Activated CD8-positive, alpha-beta memory T cell treated with anti-CD3 and anti-CD28 coated beads, Interleukin-2, amount 50 U/mL, for 24 hours (primary cell): ENCODE results near the gene MPHOSPH10.
"Not testable (repeated sequence)": the region's sequence is repeated elsewhere in the genome, so short reads cannot be mapped to it uniquely, and the experiment has no call there.

ENCODE experiments used
- DNase-seq: peaks from one replicate; pipeline ENCODE4 v3.0.0-alpha.2; 2020; ENCODE audit errors: extremely low read depth

The MPHOSPH10 gene

GRCh38 chr2:71173096-71173495 lies 42.7 kb downstream of the MPHOSPH10 start:
- DNase-seq, result no peak

GRCh38 chr2:71174207-71174606 lies 43.8 kb downstream of the MPHOSPH10 start:
- DNase-seq, result no peak

GRCh38 chr2:71178836-71179235 lies 48.4 kb downstream of the MPHOSPH10 start:
- DNase-seq, result not testable (repeated sequence)

- DNase-seq, result no peak
These were observed 50.9 kb downstream of the MPHOSPH10 start for GRCh38 chr2:71181316-71181715.

GRCh38 chr2:71183306-71184115 lies 53.1 kb downstream of the MPHOSPH10 start:
- DNase-seq, result not testable (repeated sequence)

GRCh38 chr2:71186973-71187372 lies 56.5 kb downstream of the MPHOSPH10 start:
- DNase-seq, result no peak

- no peak for DNase-seq
These were observed 57.2 kb downstream of the MPHOSPH10 start for GRCh38 chr2:71187589-71187988.

GRCh38 chr2:71190656-71191569 lies 60.5 kb downstream of the MPHOSPH10 start:
- no peak for DNase-seq

GRCh38 chr2:71191570-71191943 lies 61.1 kb downstream of the MPHOSPH10 start:
- DNase-seq, result no peak
